ENCODE data around the gene CDK3.

Gene CDK3

GRCh38 chr17:75994802-75995370, 5.8 kb upstream of the CDK3 start:
- FAIRE-seq = no peak

GRCh38 chr17:75995385-75995925, 5.2 kb upstream of the CDK3 start:
- no peak for FAIRE-seq

- FAIRE-seq = no peak
These were observed 3.7 kb upstream of the CDK3 start for GRCh38 chr17:75996665-75997590.

GRCh38 chr17:75998327-75998795, 2.3 kb upstream of the CDK3 start:
- no peak for FAIRE-seq

GRCh38 chr17:76000016-76000754, 470 bp upstream of the CDK3 start:
- FAIRE-seq = no peak

- FAIRE-seq = no peak
These were observed 1.4 kb downstream of the CDK3 start for GRCh38 chr17:76002100-76002499.

- FAIRE-seq = no peak
These were observed 3.3 kb downstream of the CDK3 start for GRCh38 chr17:76003915-76004314.

- FAIRE-seq = no peak
These were observed 4.2 kb downstream of the CDK3 start for GRCh38 chr17:76004750-76005262.

- FAIRE-seq = no peak
These were observed 4.9 kb downstream of the CDK3 start for GRCh38 chr17:76005263-76006149.

- no peak for FAIRE-seq
These were observed 6.6 kb downstream of the CDK3 start for GRCh38 chr17:76007131-76007849.

- no peak for FAIRE-seq
These were observed 7.2 kb downstream of the CDK3 start for GRCh38 chr17:76007850-76008165.

- no peak for FAIRE-seq
These were observed 7.6 kb downstream of the CDK3 start for GRCh38 chr17:76008208-76008607.

- FAIRE-seq = no peak
These were observed 8.2 kb downstream of the CDK3 start for GRCh38 chr17:76008630-76009425.

GRCh38 chr17:76009447-76009846, 8.8 kb downstream of the CDK3 start:
- no peak for FAIRE-seq

GRCh38 chr17:76009969-76010661, 9.5 kb downstream of the CDK3 start:
- no peak for FAIRE-seq

GRCh38 chr17:76011951-76012350, 11.3 kb downstream of the CDK3 start:
- no peak for FAIRE-seq

- FAIRE-seq = no peak
These were observed 12.8 kb downstream of the CDK3 start for GRCh38 chr17:76013377-76013932.

GRCh38 chr17:76014100-76014924, 13.7 kb downstream of the CDK3 start:
- no peak for FAIRE-seq

- no peak for FAIRE-seq
These were observed 14.2 kb downstream of the CDK3 start for GRCh38 chr17:76014925-76015261.

All from A204.1 (cell line).